GM21529 (cell line): ENCODE measurements around the gene ZNF469.

ENCODE experiments used
- ATAC-seq: cut with Tn5 transposase; IDR thresholded peaks from one replicate; pipeline ENCODE4 v1.9.1; 2021; ENCODE audit not compliant: unreplicated experiment

Gene ZNF469

DNA sequence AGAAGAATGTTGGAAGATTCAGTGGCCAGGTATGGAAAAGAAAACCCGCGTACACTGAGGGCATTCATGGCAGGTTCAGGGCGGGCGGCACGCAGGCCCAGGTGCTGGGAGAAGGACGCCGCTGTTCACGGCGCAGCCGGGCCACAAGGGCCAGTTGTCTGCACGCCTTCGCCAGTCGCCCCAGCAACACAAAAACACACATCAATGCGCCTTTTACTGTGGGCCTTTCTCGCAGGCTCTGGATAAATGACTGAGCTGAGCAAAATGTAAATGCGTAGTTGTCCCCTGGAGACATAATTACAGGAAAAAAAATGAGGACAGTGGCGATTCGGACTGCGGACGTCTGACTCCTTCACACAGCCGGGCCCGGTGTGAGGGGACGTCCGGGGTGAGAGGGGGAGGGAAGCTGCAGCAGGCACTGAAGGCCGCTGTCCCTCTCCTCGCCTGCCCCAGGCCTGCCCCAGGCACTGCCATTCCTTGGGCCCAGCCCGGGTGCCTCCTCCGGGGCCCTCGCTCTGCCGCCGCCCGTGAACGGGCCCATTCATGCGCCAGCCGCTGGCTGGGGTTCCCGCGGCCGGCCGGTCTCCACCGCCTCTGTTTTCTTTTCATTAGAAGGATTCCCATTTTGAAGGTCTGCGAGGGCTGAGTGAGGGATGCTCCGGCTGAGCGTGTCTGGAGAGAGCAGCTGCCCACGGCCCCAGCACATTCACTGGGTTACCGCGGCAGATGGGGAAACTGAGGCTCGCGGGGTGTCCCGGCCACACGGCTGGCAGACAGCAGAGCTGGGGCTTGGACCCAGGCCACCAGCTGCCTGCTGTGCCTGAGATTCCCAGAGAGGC lies 6.5 kb upstream of the ZNF469 start:
- ATAC-seq: no peak

DNA sequence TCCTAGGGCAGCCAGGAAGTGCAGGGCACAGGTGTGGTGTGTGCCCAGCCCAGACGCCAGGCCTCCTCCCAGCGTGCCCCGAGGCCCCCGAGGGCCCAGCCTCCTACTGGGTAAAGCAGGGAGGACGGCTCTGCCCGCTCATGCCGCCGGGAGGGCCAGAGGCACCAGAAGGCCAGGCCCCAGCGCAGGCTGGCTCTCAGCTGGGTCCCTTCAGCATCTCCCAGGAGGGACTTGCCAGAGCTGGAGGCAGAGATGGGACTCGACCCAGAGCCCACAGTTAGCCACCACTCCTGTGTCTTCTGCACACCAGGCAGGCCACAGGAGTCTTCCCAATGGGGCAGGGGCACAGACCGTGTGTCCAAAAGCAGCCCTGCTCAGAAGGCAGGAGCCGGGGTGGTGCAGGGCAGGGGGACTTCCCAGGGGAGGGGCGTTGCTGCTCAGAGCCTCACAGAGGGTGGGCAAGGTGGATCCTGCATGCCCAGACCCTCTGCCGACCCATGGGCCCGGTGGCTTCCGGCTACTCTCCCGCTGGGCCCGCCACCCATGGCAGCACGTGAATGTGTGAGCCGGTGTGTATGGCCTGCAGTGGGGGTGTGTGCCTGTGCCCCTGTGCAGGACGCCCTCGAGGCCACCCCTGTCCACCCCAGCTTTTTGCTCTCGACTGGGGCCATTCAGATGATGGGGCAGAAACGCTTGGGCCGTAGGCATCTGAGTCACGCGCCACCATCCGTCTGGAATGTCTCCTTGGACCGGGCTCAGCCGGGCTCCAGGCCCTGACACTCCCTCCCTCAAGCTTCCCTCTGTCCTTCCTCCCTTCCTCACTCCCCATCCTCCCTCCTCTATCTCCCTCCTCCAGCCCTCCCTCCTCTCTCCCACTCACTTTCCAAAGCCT lies 5.7 kb upstream of the ZNF469 start:
- no peak for ATAC-seq

DNA sequence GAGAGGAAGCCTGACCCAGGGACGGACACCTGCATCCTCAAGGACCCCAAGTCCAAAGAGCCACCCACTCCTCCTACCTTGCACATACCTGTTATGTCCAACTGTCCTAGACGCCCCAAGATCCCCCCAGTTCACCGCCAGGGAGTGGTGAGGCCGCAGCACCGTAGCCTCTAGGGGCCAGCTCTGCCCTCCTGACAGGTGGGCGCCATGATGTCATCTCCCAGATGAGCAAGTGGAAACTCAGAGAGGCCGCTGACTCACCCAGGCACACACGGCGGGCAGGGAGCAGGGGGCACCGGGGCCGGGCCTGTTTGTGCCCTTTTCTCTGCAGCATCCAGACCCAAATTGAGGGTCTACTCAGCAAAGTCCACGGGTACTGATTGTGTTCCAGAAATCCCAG lies 4.8 kb upstream of the ZNF469 start:
- no peak for ATAC-seq

DNA sequence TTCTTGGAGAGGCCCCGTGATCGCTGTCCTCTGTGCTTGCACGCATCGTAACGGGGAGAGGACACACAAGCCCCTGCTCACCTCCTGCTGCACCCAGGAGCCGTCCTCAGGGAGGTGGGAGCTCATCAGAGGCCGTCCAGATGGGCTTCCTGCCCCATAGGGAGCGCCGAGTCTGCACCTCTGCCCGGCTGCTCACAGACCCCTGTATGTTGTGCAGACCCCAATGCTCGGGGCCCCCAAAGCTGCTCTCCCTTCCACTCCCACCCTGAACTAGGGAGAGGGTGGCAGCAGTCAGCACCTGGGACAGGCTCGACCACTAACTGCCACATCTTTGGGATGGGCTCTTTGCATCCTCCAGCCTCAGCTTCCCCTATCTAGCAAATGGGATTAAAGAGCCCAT lies 4.4 kb upstream of the ZNF469 start:
- ATAC-seq: no peak

DNA sequence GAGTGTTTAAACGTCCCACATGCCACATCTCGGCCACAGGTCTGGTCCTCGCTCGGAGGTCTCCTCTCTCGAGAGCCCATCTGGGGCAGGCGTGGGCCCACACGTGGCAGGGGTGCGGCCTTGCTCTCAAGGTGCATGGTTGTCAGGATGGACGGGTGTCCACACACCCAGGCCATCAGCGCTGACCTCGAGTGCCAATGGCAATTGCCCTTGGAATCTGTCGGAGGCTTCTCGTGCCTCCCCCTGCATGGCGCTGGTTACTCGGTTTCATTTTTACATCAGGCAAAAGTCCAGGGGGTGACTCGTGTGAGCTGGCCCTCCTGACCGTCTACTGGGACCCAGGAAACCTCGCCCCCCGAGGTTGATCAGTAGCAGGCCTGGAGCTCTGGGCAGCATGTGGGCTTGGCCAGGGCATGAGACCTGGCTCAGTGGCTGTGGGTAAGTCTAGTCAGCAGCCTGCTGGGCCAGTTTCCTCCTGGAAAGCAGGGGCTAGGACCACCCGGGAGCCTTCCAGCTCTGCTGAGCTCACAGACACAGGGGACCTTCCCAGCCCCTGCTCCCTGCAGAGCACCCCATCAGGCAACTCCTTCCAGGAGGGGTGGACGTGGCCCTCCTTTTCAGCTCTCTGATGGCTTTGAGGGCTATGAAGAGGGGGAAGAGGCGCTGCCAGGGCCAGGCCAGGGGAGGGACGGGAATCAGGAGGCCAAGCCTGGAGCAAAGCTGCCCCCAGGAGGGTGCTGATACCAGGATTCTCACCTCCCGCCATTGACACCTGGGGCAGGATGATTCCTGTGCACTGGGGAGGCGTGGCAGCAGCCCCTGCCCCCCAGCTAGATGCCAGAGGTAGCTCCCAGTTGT lies 3.7 kb upstream of the ZNF469 start:
- no peak for ATAC-seq

DNA sequence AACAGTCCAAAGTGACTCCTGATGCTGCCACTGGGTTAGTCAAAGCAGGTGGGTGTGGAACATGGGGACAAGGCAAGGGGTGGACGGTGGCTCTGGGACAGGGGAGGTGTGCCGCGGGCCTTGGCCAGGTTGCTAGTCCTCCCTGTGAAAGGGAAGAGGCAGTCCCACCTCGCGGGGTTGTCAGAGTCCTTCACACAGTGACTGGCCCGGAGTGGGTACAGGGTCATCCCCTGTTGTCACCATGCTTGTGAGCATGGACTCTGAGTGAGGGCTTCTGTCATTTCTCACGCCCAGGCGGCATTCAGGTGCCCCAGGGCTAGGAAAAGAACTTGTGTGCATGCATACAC lies 3.1 kb upstream of the ZNF469 start:
- no peak for ATAC-seq

DNA sequence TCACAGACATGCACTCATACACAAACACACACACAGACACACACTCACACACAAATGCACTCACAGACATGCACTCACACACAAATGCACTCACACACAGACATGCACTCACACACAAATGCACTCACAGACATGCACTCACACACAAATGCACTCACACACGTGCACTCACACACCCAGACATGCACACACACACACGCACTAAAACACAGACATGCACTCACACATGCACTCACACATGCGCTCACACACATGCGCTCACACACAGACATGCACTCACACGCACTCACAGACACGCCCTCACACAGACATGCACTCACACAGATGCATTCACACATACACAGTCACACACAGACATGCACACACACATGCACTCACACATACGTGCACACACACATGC lies 2.7 kb upstream of the ZNF469 start:
- no peak for ATAC-seq

DNA sequence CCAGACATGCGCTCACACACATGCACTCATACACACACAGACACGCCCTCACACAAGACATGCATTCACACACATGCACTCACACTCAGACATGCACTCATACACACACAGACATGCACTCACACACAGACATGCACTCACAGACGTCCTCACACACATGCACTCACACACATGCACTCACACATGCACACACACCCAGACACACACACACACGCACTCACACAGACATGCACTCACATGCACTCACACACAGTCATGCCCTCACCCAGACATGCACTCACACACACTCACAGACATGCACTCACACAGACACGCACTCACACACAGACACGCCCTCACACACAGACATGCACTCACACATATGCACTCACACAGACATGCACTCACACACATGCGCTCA lies 2.1 kb upstream of the ZNF469 start:
- ATAC-seq: no peak

DNA sequence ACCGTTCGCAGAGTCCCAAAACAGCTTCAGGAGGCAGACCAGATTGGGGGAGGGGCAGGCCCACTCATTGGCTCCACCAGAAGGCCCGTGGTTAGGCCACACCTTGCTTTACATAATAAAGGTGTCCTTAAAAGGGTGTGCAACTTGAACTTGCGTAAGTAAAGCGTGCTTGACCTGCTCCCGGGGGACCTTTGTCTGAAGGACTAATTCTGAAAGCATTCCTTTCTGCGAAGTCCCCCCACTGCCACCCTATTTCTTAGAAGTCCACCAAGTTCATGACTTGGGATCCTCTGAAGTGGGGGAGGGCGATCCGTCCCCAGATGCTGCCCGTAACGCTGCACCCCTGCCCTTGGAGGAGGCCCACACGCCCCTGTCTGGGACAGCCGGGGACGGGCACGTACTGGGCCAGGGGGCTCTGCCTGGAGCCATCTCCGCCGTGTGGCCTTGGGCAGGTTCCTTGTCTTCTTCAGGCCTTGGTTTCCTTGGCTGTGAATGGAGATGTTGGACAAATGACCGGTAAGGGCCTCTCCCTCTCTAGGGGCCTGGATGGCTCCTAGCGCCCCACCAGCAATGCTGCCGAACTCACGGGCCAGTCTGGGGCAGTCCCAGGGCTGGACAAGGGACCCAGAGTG lies 823 bp upstream of the ZNF469 start:
- ATAC-seq: no peak

DNA sequence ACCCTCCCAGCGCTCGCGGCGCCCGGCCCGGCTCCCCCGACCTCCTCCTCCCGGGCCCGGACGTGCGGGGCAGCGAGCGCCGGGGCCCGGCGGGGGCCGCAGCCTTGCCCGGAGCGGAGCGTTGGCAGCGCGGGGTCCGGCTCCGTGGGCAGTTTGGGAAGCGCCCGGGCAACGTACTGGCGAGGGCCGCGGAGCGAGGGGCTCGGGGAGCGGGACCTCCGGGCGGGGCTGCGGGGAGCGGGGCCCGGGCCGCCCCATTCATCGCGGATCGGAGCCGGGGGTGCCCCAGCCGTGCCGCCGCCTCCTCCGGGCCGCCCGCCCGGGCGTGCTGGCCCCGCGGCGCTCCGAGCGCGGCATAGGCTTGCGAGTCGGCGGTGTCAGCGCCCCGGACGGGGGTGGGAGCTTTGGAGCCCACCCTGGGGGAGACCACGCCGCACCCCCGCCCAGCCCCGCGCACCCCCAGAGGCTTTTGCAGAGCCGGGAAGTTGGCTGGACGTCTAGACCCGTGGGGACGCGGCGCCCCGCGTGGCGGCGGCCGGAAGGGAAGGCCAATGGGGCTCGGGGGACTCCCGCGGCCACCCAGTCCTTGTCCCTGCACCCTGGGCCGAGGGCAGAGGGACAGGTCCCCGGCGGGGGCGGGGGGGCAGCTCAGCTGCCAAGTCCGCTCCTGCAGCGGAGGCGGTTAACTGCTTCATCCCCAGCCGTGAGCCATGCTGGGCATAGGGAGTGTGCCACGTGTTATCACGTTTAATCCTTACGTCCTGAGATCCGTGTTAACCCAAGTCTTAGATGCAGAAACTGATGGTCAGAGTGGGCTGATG lies 852 bp downstream of the ZNF469 start:
- no peak for ATAC-seq

DNA sequence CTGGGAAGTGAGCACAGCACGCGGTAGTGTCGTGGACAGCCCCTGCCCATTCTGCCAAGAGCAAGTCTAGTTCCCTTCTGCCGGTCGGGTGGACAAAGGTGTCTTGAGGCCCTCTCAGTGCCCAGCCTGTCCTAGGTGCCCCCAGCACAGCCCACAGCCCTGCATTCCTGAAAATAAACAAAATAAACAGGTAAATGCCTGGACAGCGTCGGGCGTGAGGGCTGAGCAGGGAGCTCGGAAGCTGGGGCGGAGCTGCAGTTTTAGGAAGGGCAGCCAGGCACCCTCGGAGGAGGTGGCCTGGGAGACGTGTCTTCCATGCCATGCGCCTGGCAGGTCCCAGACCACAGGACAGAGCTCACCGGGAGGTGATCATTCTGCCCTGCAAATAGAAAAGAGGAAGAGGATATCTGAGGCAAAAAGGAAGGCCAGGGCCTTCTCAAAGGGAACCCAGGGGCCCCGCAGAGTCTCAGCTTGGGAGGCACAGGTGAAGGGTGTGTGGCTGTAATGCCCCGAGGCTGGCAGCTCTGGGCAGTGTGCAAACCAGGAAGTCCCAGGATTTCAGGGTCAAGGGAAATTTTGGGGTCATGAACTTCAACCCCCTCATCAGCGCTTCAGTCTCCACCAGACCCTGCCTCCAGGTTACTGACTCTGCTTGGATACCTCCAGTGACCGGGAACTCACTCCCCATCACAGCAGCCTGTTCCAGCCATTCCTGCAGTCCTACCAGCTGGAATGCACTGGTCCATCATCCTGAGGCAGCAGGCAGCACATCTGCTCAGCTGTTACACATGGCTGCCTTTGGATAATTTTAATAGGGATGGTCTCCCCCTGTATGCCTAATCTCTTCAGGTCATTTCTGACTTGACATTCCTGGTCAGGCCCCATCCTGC lies 1.7 kb downstream of the ZNF469 start:
- no peak for ATAC-seq

DNA sequence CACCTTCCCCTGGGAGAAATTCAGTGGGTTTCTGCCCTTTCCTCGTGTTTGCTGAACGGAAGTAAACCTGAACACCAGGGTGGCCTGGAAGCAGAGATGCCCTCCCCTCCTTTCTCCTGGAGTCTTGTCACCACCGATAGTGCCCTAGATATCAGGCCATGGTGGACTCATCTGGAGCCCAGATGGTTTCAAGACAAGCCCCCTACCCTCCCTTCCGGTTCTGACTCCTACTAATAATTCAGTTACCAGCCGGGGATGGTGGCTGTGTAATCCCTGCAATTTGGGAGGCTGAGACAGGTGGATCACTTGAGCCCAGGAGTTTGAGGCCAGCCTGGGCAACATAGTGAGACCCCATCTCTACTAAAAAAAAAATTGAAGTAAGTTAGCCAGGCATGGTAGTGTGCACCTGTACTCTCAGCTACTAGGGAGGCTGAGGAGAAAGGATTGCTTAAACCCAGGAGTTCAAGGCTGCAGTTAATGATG lies 2.4 kb downstream of the ZNF469 start:
- no peak for ATAC-seq

DNA sequence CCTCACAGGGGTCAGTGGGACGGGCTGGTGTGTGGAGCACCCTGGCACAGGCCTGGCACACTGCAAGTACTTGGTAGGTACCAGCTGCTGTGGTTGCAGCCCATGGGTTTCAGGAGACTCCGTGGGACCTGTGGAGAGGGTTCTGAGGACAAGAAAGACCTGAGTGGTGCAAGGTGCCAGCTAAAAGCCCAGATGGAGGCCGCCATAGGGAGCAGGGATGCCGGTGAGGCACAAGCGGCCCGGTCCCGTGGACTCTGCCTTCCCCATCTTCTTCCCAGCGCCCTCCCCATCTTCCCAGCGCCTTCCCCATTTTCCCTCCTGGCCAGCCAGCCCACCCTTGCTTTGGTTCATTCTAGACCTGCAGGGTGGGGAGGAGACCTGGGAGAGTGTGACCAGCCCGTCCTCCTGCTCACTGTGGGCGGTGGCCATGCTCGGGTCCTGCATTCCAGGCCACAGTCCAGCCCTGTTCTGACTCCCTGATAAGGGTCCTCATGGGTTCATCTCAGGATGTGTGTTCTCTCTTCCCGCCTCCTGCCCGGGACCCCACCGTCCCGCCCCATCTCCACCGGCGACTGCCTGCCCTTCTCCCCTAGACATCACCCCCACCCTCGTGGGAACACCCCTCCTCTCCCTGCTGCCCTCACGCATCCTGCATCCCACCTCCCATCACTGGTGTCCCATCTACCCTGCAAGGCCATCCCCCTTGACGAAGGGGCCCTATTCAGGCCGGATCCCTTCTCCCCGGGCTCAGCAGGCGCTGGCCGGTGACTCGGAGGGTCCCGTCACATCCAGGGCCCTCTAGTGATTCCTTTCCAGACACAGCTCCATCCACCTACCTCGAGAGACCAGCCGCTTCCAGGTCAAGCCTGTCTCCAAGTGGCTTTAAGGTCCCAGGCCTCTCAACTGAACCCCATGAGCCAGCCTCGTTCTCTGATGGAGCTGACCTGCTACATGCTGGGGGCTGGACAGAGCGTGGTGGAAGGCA lies 3.4 kb downstream of the ZNF469 start:
- ATAC-seq: no peak

DNA sequence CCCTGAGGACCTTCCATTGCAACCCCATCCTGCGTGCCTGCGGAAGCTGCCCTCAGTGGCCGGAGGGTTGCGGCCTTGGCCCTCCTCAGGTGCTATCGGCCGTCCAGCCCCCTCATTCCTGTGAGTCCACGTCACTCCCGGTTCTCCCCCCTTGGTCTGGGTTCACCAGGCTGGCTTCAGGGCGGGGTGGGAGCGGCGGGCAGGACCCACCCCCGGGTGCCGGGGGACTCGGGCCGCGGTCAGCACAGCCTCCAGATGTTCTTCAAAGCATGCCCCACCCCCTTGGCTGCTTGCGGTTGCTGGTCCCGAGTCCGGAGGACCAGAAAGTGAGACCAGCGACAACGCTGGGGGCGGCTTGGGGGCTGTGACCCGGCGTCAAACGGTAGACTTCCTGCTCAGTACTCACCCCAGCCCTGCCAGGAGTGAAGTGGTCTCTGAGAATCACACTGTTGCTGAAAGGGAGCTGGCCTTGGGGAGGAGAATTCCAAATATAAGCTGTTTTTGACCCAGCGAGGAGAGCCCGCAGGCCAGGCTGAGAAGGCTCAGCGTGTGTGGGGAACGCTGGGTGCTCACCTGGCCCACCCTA lies 4.5 kb downstream of the ZNF469 start:
- ATAC-seq: no peak

DNA sequence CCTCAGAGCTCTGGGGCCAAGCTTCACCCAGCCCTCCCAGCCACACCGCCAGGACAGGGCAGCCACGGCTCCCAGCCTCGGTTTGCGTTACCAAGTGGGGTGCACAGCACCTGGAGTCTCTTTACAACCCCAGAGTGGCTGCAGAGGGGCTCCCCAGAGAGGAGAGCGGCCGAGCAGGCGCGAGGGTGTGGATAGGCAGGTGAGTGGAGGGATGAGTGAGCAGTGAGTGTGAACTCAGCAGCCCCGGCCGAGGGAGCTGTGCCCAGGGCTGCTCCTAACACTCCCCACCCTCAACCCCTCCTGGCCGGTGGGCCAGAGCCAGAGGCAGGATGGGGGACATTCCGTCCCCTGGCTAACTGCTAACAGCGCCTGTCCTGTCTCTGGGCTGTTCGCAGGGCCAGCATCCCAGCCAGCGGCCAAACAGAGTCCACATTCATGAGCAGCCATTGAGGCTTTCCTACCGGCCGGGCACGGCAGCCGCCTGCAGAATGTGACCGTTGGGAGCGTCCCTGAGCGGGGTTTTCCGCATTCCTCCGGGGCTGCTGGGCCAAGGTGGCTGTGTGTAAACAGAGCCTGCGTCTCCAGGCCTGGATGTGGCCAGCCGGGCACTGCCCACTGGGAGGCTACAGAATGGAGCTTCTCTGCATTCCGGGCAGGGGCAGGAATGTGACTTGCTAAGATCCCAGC lies 5.3 kb downstream of the ZNF469 start:
- no peak for ATAC-seq

DNA sequence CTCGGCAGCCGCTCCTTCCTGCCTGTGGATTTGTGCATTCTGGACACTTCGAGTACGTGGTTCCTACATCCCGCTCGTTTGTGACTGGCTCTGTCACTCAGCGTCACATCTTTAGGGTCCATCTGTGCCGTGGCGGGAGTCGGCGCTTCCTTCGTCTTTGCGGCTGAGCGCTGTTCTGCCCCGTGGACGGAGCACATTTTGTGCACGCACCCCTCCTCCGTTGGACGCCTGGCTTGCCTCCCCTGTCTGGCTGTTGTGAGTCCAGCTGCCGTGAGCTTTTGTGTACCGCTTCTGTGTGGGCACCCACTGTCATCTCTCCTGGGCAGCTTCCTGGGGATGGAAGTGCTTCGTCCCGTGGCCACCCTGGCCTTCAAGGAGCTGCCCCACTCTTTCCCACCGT lies 6.4 kb downstream of the ZNF469 start:
- ATAC-seq: no peak
